HCT116 (cell line): Measurements from ENCODE around the gene BANF1. TPM values are rescaled to one million over a fixed set of nuclear protein-coding genes. Genes with fewer than 3 reads are reported as not detected.

Experiments used
- ATAC-seq: fragments of 200-7000 bp; cut with Tn5 transposase; 2 replicates; pipeline ENCODE4 v1.9.1; 2020; ENCODE audit warnings: mild to moderate bottlenecking, moderate library complexity
- BruUV-seq: library from RNA; stranded (reverse); fragments of 400-500 nt; replicated peaks from 2 replicates; lab custom pipeline; 2021; lab: Mats Ljungman, UMichigan
- CTCF ChIA-PET: fragments of 300-600 bp; sonication (Branson Sonifier 250); formaldehyde crosslinking; loops from one replicate; lab custom pipeline; 2021; ENCODE audit warnings: antibody characterized with exemption; lab: Charles Lee
- POLR2A ChIA-PET: fragments of 300-600, 350-600 bp; sonication (Branson Sonifier 250); formaldehyde crosslinking; loops from one replicate; lab custom pipeline; 2021; ENCODE audit warnings: antibody characterized with exemption; lab: Charles Lee
- RAD21 ChIA-PET, 2 experiments: fragments of 300-600 bp; sonication (Branson Sonifier 250); formaldehyde crosslinking; loops; one replicate each; lab custom pipeline; 2023; ENCODE audit warnings: low total read pairs in 2 of 2; ENCODE audit not compliant: uncharacterized antibody in 2 of 2, unreplicated experiment in 2 of 2, low non-redundant PET in 1 of 2; lab: Charles Lee
- DNase-seq: peaks from one replicate; pipeline ENCODE4 v3.0.0-alpha.2; 2010; ENCODE audit warnings: low read depth, low spot score
- H2AFZ ChIP-seq: fragments of 200-600 bp; shearing (Covaris generic), sonication (generic); 2 replicates; pipeline ENCODE4 v1.6.1; 2017; ENCODE audit warnings: low read depth, mixed run types, mixed read lengths, antibody characterized with exemption, low read length; ENCODE audit not compliant: poor library complexity, severe bottlenecking
- H3K27ac ChIP-seq: 2 replicates; pipeline ENCODE4 v1.5.1; 2012; ENCODE audit warnings: low read depth, low read length
- H3K27me3 ChIP-seq: fragments of 200-600 bp; sonication (generic); 2 replicates; pipeline ENCODE4 v1.6.1; 2016; ENCODE audit warnings: mixed run types, low read length, mixed read lengths; ENCODE audit not compliant: insufficient read depth
- H3K36me3 ChIP-seq, 2 experiments: fragments of 200-500 bp in 1 of 2; fragments of 200-600 bp in 1 of 2; sonication (Bioruptor generic) in 1 of 2; sonication (generic) in 1 of 2; 2 replicates each; pipeline versions ENCODE4 v1.5.1 to v1.6.1; 2014 to 2016; ENCODE audit warnings: low read length in 2 of 2, inconsistent platforms in 1 of 2, mixed read lengths in 1 of 2, mixed run types in 1 of 2; ENCODE audit not compliant: insufficient read depth in 2 of 2, control insufficient read depth in 1 of 2
- H3K4me1 ChIP-seq, 2 experiments: fragments of 200-600 bp in 1 of 2; sonication (generic) in 1 of 2; 2 replicates each; pipeline versions ENCODE4 v1.5.1 to v1.6.1; 2012 to 2017; ENCODE audit warnings: low read length in 2 of 2, inconsistent platforms in 1 of 2, mild to moderate bottlenecking in 1 of 2, mixed read lengths in 1 of 2, mixed run types in 1 of 2, moderate library complexity in 1 of 2; ENCODE audit not compliant: insufficient read depth in 2 of 2, control insufficient read depth in 1 of 2
- H3K4me2 ChIP-seq: fragments of 200-600 bp; sonication (generic); 2 replicates; pipeline ENCODE4 v1.6.1; 2017; ENCODE audit warnings: mixed run types, low read length, mixed read lengths
- H3K4me3 ChIP-seq, 2 experiments: fragments of 200-600 bp in 1 of 2; sonication (generic) in 1 of 2; replicated peaks in 1 of 2; 2 replicates each; pipeline ENCODE4 v1.5.1; 2011 to 2016; ENCODE audit warnings: low read length in 2 of 2, control low read depth in 1 of 2, low read depth in 1 of 2, mild to moderate bottlenecking in 1 of 2, mixed read lengths in 1 of 2, mixed run types in 1 of 2
- H3K79me2 ChIP-seq: fragments of 200-600 bp; sonication (generic); 2 replicates; pipeline ENCODE4 v1.6.1; 2017; ENCODE audit warnings: mild to moderate bottlenecking, mixed run types, low read length, moderate library complexity, mixed read lengths; ENCODE audit not compliant: insufficient read depth
- H3K9ac ChIP-seq: fragments of 200-600 bp; sonication (generic); 2 replicates; pipeline ENCODE4 v1.6.1; 2016; ENCODE audit warnings: low read length, mixed read lengths
- H3K9me2 ChIP-seq: fragments of 200-600 bp; sonication (generic), shearing (Covaris generic); 2 replicates; pipeline ENCODE4 v1.6.1; 2017; ENCODE audit warnings: mixed run types, mild to moderate bottlenecking, moderate library complexity; ENCODE audit not compliant: insufficient read depth
- H3K9me3 ChIP-seq, 2 experiments: fragments of 200-500 bp in 1 of 2; fragments of 200-600 bp in 1 of 2; sonication (Bioruptor generic) in 1 of 2; sonication (generic) in 1 of 2; 2 replicates each; pipeline ENCODE4 v1.6.1; 2014 to 2017; ENCODE audit warnings: low read length in 2 of 2, mixed read lengths in 2 of 2, inconsistent platforms in 1 of 2, low read depth in 1 of 2, mild to moderate bottlenecking in 1 of 2, mixed run types in 1 of 2, moderate library complexity in 1 of 2; ENCODE audit not compliant: control insufficient read depth in 1 of 2, insufficient read depth in 1 of 2
- H4K20me1 ChIP-seq: fragments of 200-600 bp; sonication (generic), shearing (Covaris generic); 2 replicates; pipeline ENCODE4 v1.6.1; 2017; ENCODE audit warnings: mixed run types, mild to moderate bottlenecking, moderate library complexity; ENCODE audit not compliant: insufficient read depth
- CBX3 ChIP-seq: IDR thresholded peaks from 2 replicates; pipeline ENCODE4 v1.6.1; 2012; ENCODE audit warnings: low read depth
- CEBPB ChIP-seq: IDR thresholded peaks from 2 replicates; pipeline ENCODE4 v1.6.1; 2012; ENCODE audit warnings: low read depth
- EGR1 ChIP-seq: IDR thresholded peaks from 2 replicates; pipeline ENCODE4 v1.6.1; 2012; ENCODE audit warnings: low read depth
- EZH2 ChIP-seq: fragments of 200-600 bp; sonication (generic); IDR thresholded peaks from 2 replicates; pipeline ENCODE4 v1.6.1; 2017; ENCODE audit warnings: antibody characterized with exemption, mixed run types
- JUND ChIP-seq: IDR thresholded peaks from 2 replicates; pipeline ENCODE4 v1.6.1; 2012
- REST ChIP-seq: IDR thresholded peaks from 2 replicates; pipeline ENCODE4 v1.6.1; 2012; ENCODE audit warnings: low read depth
- SP1 ChIP-seq: IDR thresholded peaks from 2 replicates; pipeline ENCODE4 v1.6.1; 2012; ENCODE audit warnings: low read depth
- TCF7L2 ChIP-seq: IDR thresholded peaks from 2 replicates; pipeline ENCODE4 v1.7.0; 2011; ENCODE audit warnings: borderline replicate concordance, inconsistent platforms; ENCODE audit not compliant: insufficient read depth, insufficient read length; ENCODE audit errors: extremely low read depth
- ZFX ChIP-seq: fragments of 450-650 bp; IDR thresholded peaks from 2 replicates; pipeline ENCODE4 v1.6.1; 2017
- intact Hi-C: fragments of 100-400 bp; cut with micrococcal nuclease; formaldehyde crosslinking; loops from 2 replicates; pipeline ENCODE4 v1.10.0; 2022
- total RNA-seq: library from RNA; stranded (reverse); gene quantifications from one replicate; pipeline ENCODE4 v1.2.1, GENCODE V29; 2021; ENCODE audit not compliant: unreplicated experiment

The BANF1 gene
- total RNA-seq, 1 experiment from 2014 or later, result 356 TPM

- no peaks in the 10 kb centered on the region for H4K20me1 ChIP-seq
- H3K27me3 ChIP-seq, result no peaks in the 10 kb centered on the region
- H3K4me1 ChIP-seq, result peaks cover 55 to 94% of the 10 kb centered on the region in 2 experiments
- RAD21 ChIA-PET, result interaction anchor here in 1 of 2 experiments (0.6 kb wide), 1 partner anchor 46 kb away, joined by 3 read pairs; no protein-coding TSS in a partner anchor
- H3K4me3 ChIP-seq, result no peak overlapping the region
- no peaks in the 10 kb centered on the region for H3K9me2 ChIP-seq
- H3K36me3 ChIP-seq, result no peaks in the 10 kb centered on the region
- H2AFZ ChIP-seq, result no peak overlapping the region
- BruUV-seq, result no TSS peak
- no peak overlapping the region for H3K27ac ChIP-seq
- peaks cover 8% of the 10 kb centered on the region; the same call in 1 of the 2 replicates for H3K79me2 ChIP-seq
- H3K9ac ChIP-seq, result no peak overlapping the region
- no peaks in the 10 kb centered on the region for H3K9me3 ChIP-seq
- DNase-seq, result no peak
- no peak overlapping the region for H3K4me2 ChIP-seq
- no peak for TF ChIP-seq CEBPB
- TF ChIP-seq JUND, result no peak
- no peak for TF ChIP-seq CBX3
- no peak for TF ChIP-seq SP1
- no peak for TF ChIP-seq EGR1
- TF ChIP-seq EZH2, result no peak
- no peak for TF ChIP-seq ZFX
- TF ChIP-seq TCF7L2, result no peak
- TF ChIP-seq REST, result no peak
- TF ChIP-seq, all 23 proteins: peak for 0
- ATAC-seq, result no peak
- intact Hi-C loops, result no loop called here
- ChIA-PET POLR2A (no interaction called here), CTCF (no interaction called here)
These were observed 15.0 kb downstream of the BANF1 start for GRCh38 chr11:66017321-66017720.
